Measurements from ENCODE around the gene CD163L1. TPM values are rescaled to one million over a fixed set of nuclear protein-coding genes. Genes with fewer than 3 reads are reported as not detected.
"Not testable (repeated sequence)": the region's sequence is repeated elsewhere in the genome, so short reads cannot be mapped to it uniquely, and the experiment has no call there.

Gene CD163L1
- total RNA-seq, 2 donors from 2014 or later: 0.08 TPM; not detected in 1

DNA sequence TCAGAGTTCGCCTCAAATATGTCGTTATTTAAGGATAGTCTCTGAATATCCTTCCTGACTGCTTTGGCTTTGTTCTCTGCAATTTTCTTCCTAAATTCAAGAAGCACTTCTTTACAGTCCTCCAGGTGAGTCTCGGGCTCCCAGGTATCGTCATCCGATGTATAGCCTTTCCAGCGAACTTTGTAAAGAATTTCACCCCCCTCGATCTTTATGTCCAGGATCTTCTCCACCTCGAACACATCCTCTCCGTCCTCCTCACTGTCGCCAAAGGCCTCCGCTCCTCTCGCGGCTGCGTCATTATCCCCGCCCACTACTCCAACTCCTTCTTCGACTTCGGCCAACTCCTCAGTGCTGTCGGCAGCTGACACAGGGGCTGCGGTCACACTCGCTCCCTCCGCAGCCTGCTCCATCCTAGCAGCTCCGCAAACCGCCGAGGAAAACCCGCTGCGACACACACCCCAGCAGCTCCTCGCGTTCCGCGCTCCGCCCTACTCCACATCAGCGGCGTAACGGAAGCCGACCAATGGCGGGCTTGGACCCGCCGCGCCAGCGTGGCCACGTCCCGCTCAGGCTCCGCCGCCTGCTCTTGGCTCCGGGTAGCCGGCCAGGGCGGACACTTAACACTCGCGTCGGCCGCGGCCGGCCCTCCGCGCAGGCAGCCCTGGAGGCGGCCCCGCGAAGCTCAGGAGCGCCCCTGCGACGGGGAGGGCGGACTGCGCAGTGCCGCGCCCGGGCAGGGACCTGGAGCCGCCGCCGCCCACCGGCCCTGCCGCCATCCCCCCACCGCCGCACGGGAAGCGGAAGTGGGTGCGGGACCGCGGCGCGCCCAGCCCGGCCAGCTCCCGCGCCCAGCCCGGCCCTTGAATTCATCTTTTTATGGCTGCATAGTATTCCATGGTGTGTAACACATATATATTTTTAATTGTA is 4.1 kb downstream of the CD163L1 start:
- no peaks in the 10 kb centered on the region for H3K9me3 ChIP-seq (ENCODE audit: control insufficient read depth, low read length, poor library complexity, severe bottlenecking)
- ATAC-seq (peak; percentile 72), DNase-seq (no peak)
- no peak overlapping the region for H3K27ac Mint-ChIP-seq
- H3K4me1 Mint-ChIP-seq: no peaks in the 10 kb centered on the region
- H3K36me3 Mint-ChIP-seq (ENCODE audit: low read depth): peaks cover 4% of the 10 kb centered on the region
- H3K4me3 Mint-ChIP-seq: peak overlapping the region; percentile 63
- peaks cover 30% of the 10 kb centered on the region for H3K27me3 Mint-ChIP-seq

DNA sequence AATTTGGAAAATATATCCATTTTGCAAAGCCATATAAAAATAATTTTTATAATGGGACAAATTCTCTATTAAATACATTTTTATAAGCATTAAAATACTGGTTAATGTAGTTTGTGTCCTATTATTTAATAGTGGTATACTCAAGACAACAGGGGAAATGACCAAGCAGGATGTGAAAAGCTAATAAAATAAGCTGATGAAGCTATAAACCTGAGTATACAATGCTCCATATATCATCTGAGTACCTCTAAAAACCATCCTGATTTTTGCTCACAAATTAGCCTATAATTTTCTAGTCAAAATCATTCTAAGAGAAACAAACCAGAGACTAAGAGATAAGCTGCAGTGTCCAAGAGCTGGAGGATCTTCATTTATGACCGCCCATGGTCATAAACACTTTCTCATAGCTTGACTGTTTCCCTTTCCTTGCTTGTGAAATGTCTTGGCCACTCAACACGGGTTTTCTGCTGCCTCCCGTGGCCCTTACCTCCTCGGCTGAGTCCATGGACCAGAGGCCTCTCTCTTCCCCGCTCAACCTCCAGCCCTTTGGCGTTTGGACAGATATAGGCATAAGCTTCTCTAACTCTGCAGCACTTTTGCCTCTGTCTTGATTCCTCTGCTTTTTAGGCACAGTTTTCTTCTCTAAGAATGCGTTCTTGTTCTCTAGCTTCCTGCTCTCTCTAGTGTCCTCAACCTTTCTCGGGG is 5.5 kb downstream of the CD163L1 start:
- not testable (repeated sequence) for H3K4me1 Mint-ChIP-seq; ATAC-seq; H3K36me3 Mint-ChIP-seq (ENCODE audit: low read depth); DNase-seq; H3K4me3 Mint-ChIP-seq; H3K27ac Mint-ChIP-seq; H3K9me3 ChIP-seq (ENCODE audit: control insufficient read depth, low read length, poor library complexity, severe bottlenecking)
- H3K27me3 Mint-ChIP-seq: peaks cover 24% of the 10 kb centered on the region

- not testable (repeated sequence) for H3K4me1 Mint-ChIP-seq; H3K9me3 ChIP-seq (ENCODE audit: control insufficient read depth, low read length, poor library complexity, severe bottlenecking); H3K4me3 Mint-ChIP-seq; H3K36me3 Mint-ChIP-seq (ENCODE audit: low read depth); ATAC-seq; H3K27ac Mint-ChIP-seq; DNase-seq
- peaks cover 19% of the 10 kb centered on the region for H3K27me3 Mint-ChIP-seq
Measured at GRCh38 chr12:7437494-7437893, 6.5 kb downstream of the CD163L1 start.

GRCh38 chr12:7434670-7435069 is 9.3 kb downstream of the CD163L1 start:
- H3K4me3 Mint-ChIP-seq: no peak overlapping the region
- ATAC-seq: no peak
- H3K27ac Mint-ChIP-seq: no peak overlapping the region
- H3K27me3 Mint-ChIP-seq: peaks cover 9% of the 10 kb centered on the region
- H3K9me3 ChIP-seq (ENCODE audit: control insufficient read depth, low read length, poor library complexity, severe bottlenecking): no peaks in the 10 kb centered on the region
- no peaks in the 10 kb centered on the region for H3K4me1 Mint-ChIP-seq
- peaks cover 3% of the 10 kb centered on the region for H3K36me3 Mint-ChIP-seq (ENCODE audit: low read depth)
- no peak for DNase-seq

DNA sequence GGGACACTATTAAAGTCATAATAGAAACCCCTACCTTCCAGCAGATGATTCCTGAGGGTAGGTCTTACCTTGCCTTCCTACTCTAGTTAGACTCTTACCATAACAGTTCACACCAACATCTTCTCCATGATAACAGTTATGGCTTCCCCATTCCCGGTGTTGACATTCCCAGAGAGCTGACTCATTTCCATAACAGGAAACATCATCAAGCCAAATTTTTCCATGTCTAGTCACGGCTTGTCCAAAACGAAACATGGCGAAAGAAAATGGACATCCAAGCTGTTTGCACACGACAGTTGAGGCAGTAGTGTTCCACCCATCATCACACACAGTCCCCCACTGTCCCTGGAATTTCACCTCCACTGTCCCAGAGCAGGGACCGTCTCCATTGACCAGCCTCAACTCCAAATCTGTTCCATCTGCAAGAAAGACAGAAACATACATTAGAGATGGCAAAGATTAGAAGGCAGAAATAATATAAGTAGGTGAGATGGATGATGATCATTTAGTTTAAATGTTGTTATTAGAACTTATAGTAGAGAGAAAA is 10.6 kb downstream of the CD163L1 start:
- no peaks in the 10 kb centered on the region for H3K4me1 Mint-ChIP-seq
- DNase-seq: no peak
- peaks cover 13% of the 10 kb centered on the region for H3K27me3 Mint-ChIP-seq
- ATAC-seq: no peak
- H3K36me3 Mint-ChIP-seq (ENCODE audit: low read depth): peaks cover 5% of the 10 kb centered on the region
- no peak overlapping the region for H3K27ac Mint-ChIP-seq
- H3K9me3 ChIP-seq (ENCODE audit: control insufficient read depth, low read length, poor library complexity, severe bottlenecking): no peaks in the 10 kb centered on the region
- H3K4me3 Mint-ChIP-seq: no peak overlapping the region

GRCh38 chr12:7431993-7432685 is 11.8 kb downstream of the CD163L1 start:
- no peak for ATAC-seq

GRCh38 chr12:7411343-7411742 is 32.6 kb downstream of the CD163L1 start:
- Mint-ChIP-seq H3K4me3 (no peak overlapping the region), H3K27me3 (peaks cover 31% of the 10 kb centered on the region), H3K4me1 (no peaks in the 10 kb centered on the region), H3K27ac (no peak overlapping the region), H3K36me3 (ENCODE audit: low read depth) (peaks cover 2% of the 10 kb centered on the region)
- H3K9me3 ChIP-seq (ENCODE audit: control insufficient read depth, low read length, poor library complexity, severe bottlenecking): no peaks in the 10 kb centered on the region
- DNase-seq (no peak), ATAC-seq (no peak)

More at GRCh38 chr12:7431993-7432685, 11.8 kb downstream of the CD163L1 start:
- H3K27ac Mint-ChIP-seq: no peak overlapping the region
- no peak overlapping the region for H3K4me3 Mint-ChIP-seq
- H3K4me1 Mint-ChIP-seq: no peaks in the 10 kb centered on the region
- H3K27me3 Mint-ChIP-seq: peaks cover 13% of the 10 kb centered on the region
- H3K9me3 ChIP-seq (ENCODE audit: control insufficient read depth, low read length, poor library complexity, severe bottlenecking): no peaks in the 10 kb centered on the region
- DNase-seq: no peak
- peaks cover 5% of the 10 kb centered on the region for H3K36me3 Mint-ChIP-seq (ENCODE audit: low read depth)

DNA sequence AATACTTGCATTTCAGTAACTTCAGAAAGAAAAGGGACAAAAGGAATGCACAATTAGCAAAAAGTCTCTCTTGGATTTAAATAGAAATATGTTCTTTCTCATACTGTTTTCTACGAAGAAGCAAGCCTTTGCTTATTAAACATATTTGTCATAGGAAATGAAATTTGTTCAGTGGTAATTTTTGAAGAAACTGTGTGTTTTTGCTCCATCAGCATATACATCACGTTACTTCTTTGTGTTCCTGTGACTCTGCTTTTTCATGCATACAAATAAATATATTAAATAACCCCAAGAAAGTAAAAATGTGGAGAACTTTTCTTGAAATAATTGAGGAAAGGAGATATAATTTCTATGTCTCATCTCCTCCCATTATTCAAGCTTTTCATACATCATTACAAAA is 39.7 kb downstream of the CD163L1 start:
- ATAC-seq: no peak
- H3K27ac Mint-ChIP-seq: no peak overlapping the region
- no peaks in the 10 kb centered on the region for H3K9me3 ChIP-seq (ENCODE audit: control insufficient read depth, low read length, poor library complexity, severe bottlenecking)
- H3K4me1 Mint-ChIP-seq: no peaks in the 10 kb centered on the region
- no peak for DNase-seq
- H3K4me3 Mint-ChIP-seq: no peak overlapping the region
- peaks cover 15% of the 10 kb centered on the region for H3K27me3 Mint-ChIP-seq
- no peaks in the 10 kb centered on the region for H3K36me3 Mint-ChIP-seq (ENCODE audit: low read depth)

DNA sequence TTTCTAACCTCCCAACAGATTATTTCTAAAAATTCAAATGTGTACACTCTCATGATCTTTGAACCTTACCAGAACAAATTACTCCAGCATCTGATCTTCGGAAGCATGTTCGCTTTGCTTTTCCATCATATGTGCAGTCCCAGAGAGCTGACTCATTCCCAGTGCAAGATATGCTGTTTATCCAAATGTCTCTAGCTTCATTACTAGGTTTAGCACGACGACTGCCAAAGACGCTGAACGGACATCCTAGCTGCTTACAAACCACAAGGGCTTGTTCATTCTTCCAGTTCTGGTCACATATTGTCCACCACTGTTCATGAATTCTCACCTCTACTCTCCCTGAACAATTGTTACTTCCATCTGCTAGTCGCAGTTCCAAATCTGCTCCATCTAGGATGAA is 40.5 kb downstream of the CD163L1 start:
- H3K27me3 Mint-ChIP-seq: peaks cover 15% of the 10 kb centered on the region
- H3K4me1 Mint-ChIP-seq: no peaks in the 10 kb centered on the region
- ATAC-seq: no peak
- no peaks in the 10 kb centered on the region for H3K9me3 ChIP-seq (ENCODE audit: control insufficient read depth, low read length, poor library complexity, severe bottlenecking)
- no peaks in the 10 kb centered on the region for H3K36me3 Mint-ChIP-seq (ENCODE audit: low read depth)
- H3K4me3 Mint-ChIP-seq: no peak overlapping the region
- DNase-seq: no peak
- no peak overlapping the region for H3K27ac Mint-ChIP-seq

DNA sequence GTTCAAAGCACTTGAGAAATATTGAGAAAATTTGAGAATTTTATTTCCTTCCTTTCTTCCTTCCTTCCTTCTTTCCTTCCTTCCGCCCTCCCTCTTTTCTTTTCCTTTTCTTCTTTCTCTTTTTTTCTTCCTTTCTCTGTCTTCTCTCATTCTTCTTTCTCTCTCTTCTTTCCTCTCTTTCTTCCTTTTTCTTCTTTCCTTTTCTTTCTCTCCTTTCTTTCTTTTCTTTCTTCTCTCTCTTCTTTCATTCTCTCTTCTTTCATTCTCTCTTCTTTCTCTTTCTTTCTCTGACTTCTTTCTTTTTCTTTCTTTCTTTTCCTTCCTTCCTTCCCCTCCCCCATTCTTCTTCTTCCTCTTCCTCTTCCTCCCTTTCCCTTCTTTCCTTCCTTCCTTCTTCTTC is 44.9 kb downstream of the CD163L1 start:
- Mint-ChIP-seq H3K4me3 (no peak overlapping the region), H3K4me1 (no peaks in the 10 kb centered on the region), H3K27ac (no peak overlapping the region), H3K27me3 (peaks cover 6% of the 10 kb centered on the region), H3K36me3 (ENCODE audit: low read depth) (no peaks in the 10 kb centered on the region)
- ATAC-seq (no peak), DNase-seq (no peak)
- no peaks in the 10 kb centered on the region for H3K9me3 ChIP-seq (ENCODE audit: control insufficient read depth, low read length, poor library complexity, severe bottlenecking)

GRCh38 chr12:7396418-7396817 is 47.5 kb downstream of the CD163L1 start:
- no peak for DNase-seq
- H3K9me3 ChIP-seq (ENCODE audit: control insufficient read depth, low read length, poor library complexity, severe bottlenecking): no peaks in the 10 kb centered on the region
- H3K36me3 Mint-ChIP-seq (ENCODE audit: low read depth): peaks cover 3% of the 10 kb centered on the region
- no peak for ATAC-seq
- H3K4me1 Mint-ChIP-seq: no peaks in the 10 kb centered on the region
- H3K4me3 Mint-ChIP-seq: no peak overlapping the region
- no peaks in the 10 kb centered on the region for H3K27me3 Mint-ChIP-seq
- H3K27ac Mint-ChIP-seq: no peak overlapping the region

DNA sequence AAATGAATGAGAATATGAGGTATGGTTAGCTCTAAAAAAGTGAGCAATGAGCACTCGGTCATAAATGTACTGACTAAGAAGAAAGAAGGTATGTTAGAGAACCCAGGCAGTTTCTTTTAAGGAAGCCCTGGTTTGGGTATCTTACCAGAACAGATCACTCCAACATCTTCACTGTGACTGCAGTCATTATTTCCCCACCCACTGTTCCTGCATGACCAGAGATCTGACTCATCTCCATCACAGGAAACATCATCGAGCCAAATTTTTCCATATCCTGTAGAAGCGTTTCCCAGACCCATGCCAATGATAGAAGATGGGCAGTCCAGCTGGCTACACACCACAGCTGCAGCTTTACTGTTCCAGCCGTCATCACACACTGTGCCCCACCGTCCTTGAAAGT is 48.0 kb downstream of the CD163L1 start:
- ATAC-seq (no peak), DNase-seq (no peak)
- no peaks in the 10 kb centered on the region for H3K9me3 ChIP-seq (ENCODE audit: control insufficient read depth, low read length, poor library complexity, severe bottlenecking)
- H3K36me3 Mint-ChIP-seq (ENCODE audit: low read depth): peaks cover 3% of the 10 kb centered on the region
- no peak overlapping the region for H3K27ac Mint-ChIP-seq
- no peak overlapping the region for H3K4me3 Mint-ChIP-seq
- no peaks in the 10 kb centered on the region for H3K4me1 Mint-ChIP-seq
- no peaks in the 10 kb centered on the region for H3K27me3 Mint-ChIP-seq

DNA sequence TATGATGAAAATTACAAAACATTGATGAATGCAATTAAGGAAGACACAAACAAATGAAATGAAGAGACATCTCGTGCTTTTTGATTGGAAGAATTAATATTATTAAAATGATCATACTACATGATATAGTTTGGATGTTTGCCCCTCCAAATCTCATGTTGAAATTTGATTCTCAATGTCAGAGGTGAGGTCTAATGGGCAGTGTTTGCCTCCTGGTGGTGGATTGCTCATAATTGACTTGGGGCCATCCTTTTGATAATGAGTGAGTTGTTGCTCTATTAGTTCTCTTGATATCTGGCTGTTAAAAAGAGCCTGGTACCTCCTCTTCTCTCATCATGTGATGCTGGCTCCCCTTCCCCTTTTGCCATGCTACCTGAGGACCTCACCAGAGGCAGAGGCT is 56.7 kb downstream of the CD163L1 start:
- peaks cover 10% of the 10 kb centered on the region for H3K27me3 Mint-ChIP-seq
- ATAC-seq: no peak
- peaks cover 3% of the 10 kb centered on the region for H3K36me3 Mint-ChIP-seq (ENCODE audit: low read depth)
- H3K9me3 ChIP-seq (ENCODE audit: control insufficient read depth, low read length, poor library complexity, severe bottlenecking): no peaks in the 10 kb centered on the region
- no peak overlapping the region for H3K27ac Mint-ChIP-seq
- no peaks in the 10 kb centered on the region for H3K4me1 Mint-ChIP-seq
- no peak for DNase-seq
- H3K4me3 Mint-ChIP-seq: no peak overlapping the region
